SK-N-SH (cell line): ENCODE data around the gene CDC42EP4.

Source experiments
- CTCF ChIP-seq: fragments of 200-600 bp; sonication (generic); IDR thresholded peaks from 2 replicates; pipeline ENCODE4 v1.6.1; 2017; ENCODE audit warnings: antibody characterized with exemption, mild to moderate bottlenecking, moderate library complexity
- IRF3 ChIP-seq: fragments of 150-350 bp; IDR thresholded peaks from 2 replicates; pipeline ENCODE4 v1.6.1; 2016; ENCODE audit warnings: mild to moderate bottlenecking, low read depth, low read length
- JUND ChIP-seq: IDR thresholded peaks from 2 replicates; pipeline ENCODE4 v1.4.0; 2012
- MAX ChIP-seq: IDR thresholded peaks from 2 replicates; pipeline ENCODE4 v1.4.0; 2012; ENCODE audit warnings: low read depth
- POLR2AphosphoS5 ChIP-seq: IDR thresholded peaks from 2 replicates; pipeline ENCODE4 v1.6.1; 2012; ENCODE audit warnings: low read depth, low read length
- RCOR1 ChIP-seq: fragments of 150-350 bp; IDR thresholded peaks from 2 replicates; pipeline ENCODE4 v1.6.1; 2017; ENCODE audit warnings: antibody characterized with exemption, low read length
- REST ChIP-seq: IDR thresholded peaks from 2 replicates; pipeline ENCODE4 v1.6.1; 2012; ENCODE audit warnings: mild to moderate bottlenecking, low read depth, low read length, moderate library complexity
- SMC3 ChIP-seq: IDR thresholded peaks from 2 replicates; pipeline ENCODE4 v1.6.1; 2012; ENCODE audit warnings: low read depth, low read length, improper control_type of control experiment

GRCh38 chr17:73280191-73280590 lies 31.6 kb downstream of the CDC42EP4 start:
- TF ChIP-seq POLR2AphosphoS5 (no peak), REST (no peak), CTCF (no peak), SMC3 (no peak), RCOR1 (no peak), IRF3 (no peak), MAX (no peak), JUND (no peak)
